ENCODE measurements around the gene SPSB2.
"Not testable (repeated sequence)": the region's sequence is repeated elsewhere in the genome, so short reads cannot be mapped to it uniquely, and the experiment has no call there.

DNA sequence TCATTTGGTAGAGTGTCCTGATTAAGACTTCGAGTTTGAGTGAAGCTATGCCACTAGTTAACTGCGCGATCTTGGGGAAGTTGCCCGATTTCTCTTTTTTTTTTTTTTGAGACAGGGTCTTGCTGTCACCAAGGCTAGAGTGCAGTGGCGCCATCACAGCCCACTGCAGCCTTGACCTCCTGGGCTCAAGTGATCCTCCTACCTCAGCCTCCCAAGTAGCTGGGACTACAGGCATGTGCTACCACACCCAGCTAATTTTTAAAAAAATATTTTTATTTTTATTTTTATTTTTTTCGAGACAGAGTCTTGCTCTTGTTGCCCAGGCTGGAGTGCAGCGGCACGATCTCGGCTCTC lies 889 bp upstream of the SPSB2 start:
- TF ChIP-seq, protein P1, sequence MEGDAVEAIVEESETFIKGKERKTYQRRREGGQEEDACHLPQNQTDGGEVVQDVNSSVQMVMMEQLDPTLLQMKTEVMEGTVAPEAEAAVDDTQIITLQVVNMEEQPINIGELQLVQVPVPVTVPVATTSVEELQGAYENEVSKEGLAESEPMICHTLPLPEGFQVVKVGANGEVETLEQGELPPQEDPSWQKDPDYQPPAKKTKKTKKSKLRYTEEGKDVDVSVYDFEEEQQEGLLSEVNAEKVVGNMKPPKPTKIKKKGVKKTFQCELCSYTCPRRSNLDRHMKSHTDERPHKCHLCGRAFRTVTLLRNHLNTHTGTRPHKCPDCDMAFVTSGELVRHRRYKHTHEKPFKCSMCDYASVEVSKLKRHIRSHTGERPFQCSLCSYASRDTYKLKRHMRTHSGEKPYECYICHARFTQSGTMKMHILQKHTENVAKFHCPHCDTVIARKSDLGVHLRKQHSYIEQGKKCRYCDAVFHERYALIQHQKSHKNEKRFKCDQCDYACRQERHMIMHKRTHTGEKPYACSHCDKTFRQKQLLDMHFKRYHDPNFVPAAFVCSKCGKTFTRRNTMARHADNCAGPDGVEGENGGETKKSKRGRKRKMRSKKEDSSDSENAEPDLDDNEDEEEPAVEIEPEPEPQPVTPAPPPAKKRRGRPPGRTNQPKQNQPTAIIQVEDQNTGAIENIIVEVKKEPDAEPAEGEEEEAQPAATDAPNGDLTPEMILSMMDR (conservative IDR thresholded peaks at IDR 0.05; ENCODE audit: low read depth, low read length), result not testable (repeated sequence)
- not testable (repeated sequence) for TF ChIP-seq EZH2 (IDR thresholded peaks at IDR 0.05; ENCODE audit: borderline replicate concordance, low read depth, low read length, poor library complexity, severe bottlenecking)
